GM21619 (cell line): Measurements from ENCODE around the gene DSCAML1.

Source experiments
- ATAC-seq: cut with Tn5 transposase; IDR thresholded peaks from one replicate; pipeline ENCODE4 v1.9.1; 2021; ENCODE audit not compliant: unreplicated experiment

Gene DSCAML1

GRCh38 chr11:117796872-117797529 is at the start of gene DSCAML1:
TSS of gene DSCAML1 (minus strand) at chr11:117797216. CDS start at chr11:117797079, 137 bp downstream.
- ATAC-seq = no peak

- no peak for ATAC-seq
Measured at GRCh38 chr11:117843666-117844484, 46.9 kb upstream of the DSCAML1 start.

GRCh38 chr11:117842131-117842941 is 45.3 kb upstream of the DSCAML1 start:
- no peak for ATAC-seq

GRCh38 chr11:117841551-117842031 is 44.6 kb upstream of the DSCAML1 start:
- ATAC-seq = no peak

- ATAC-seq = no peak
Measured at GRCh38 chr11:117840881-117841550, 44.0 kb upstream of the DSCAML1 start.

- ATAC-seq = no peak
Measured at GRCh38 chr11:117839936-117840813, 43.2 kb upstream of the DSCAML1 start.

GRCh38 chr11:117839380-117839881 is 42.4 kb upstream of the DSCAML1 start:
- ATAC-seq = no peak

GRCh38 chr11:117838901-117839300 is 41.9 kb upstream of the DSCAML1 start:
- no peak for ATAC-seq

- ATAC-seq = no peak
Measured at GRCh38 chr11:117837791-117838190, 40.8 kb upstream of the DSCAML1 start.

- ATAC-seq = no peak
Measured at GRCh38 chr11:117837070-117837776, 40.2 kb upstream of the DSCAML1 start.

GRCh38 chr11:117836077-117836960 is 39.3 kb upstream of the DSCAML1 start:
- ATAC-seq = no peak

- no peak for ATAC-seq
Measured at GRCh38 chr11:117835576-117835975, 38.6 kb upstream of the DSCAML1 start.

GRCh38 chr11:117834838-117835443 is 37.9 kb upstream of the DSCAML1 start:
- no peak for ATAC-seq

- no peak for ATAC-seq
Measured at GRCh38 chr11:117834068-117834810, 37.2 kb upstream of the DSCAML1 start.

GRCh38 chr11:117833401-117833891 is 36.4 kb upstream of the DSCAML1 start:
- no peak for ATAC-seq

- ATAC-seq = no peak
Measured at GRCh38 chr11:117832511-117832910, 35.5 kb upstream of the DSCAML1 start.
